Effector memory CD4-positive, alpha-beta T cell (primary cell): Measurements from ENCODE around the gene MCCC1.

ENCODE experiments used
- DNase-seq, 3 donors: peaks; one replicate each; pipeline ENCODE4 v3.0.0-alpha.2; 2020
- H3K27ac ChIP-seq: 2 replicates; pipeline ENCODE4 v1.7.0; 2013; ENCODE audit warnings: mild to moderate bottlenecking, low read length, moderate library complexity; ENCODE audit not compliant: insufficient read depth, poor library complexity, severe bottlenecking
- H3K27me3 ChIP-seq: replicated peaks from 2 replicates; pipeline ENCODE4 v1.7.0; 2013; ENCODE audit warnings: mild to moderate bottlenecking, low read length; ENCODE audit not compliant: insufficient read depth, control insufficient read depth, poor library complexity, severe bottlenecking
- H3K36me3 ChIP-seq: 2 replicates; pipeline ENCODE4 v1.7.0; 2013; ENCODE audit warnings: mild to moderate bottlenecking, low read length, moderate library complexity; ENCODE audit not compliant: control insufficient read depth, insufficient read depth
- H3K4me1 ChIP-seq: 2 replicates; pipeline ENCODE4 v1.7.0; 2013; ENCODE audit warnings: low read length, mild to moderate bottlenecking; ENCODE audit not compliant: control insufficient read depth, insufficient read depth, poor library complexity, severe bottlenecking
- H3K4me3 ChIP-seq: 2 replicates; pipeline ENCODE4 v1.7.0; 2013; ENCODE audit warnings: low read length, low read depth, mild to moderate bottlenecking; ENCODE audit not compliant: insufficient read depth, poor library complexity, severe bottlenecking
- H3K9me3 ChIP-seq: 2 replicates; pipeline ENCODE4 v1.7.0; 2013; ENCODE audit warnings: mild to moderate bottlenecking, low read length, moderate library complexity; ENCODE audit not compliant: control insufficient read depth
- total RNA-seq, 3 donors: gene quantifications; one replicate each; lab custom pipeline; 2026; lab: John Stamatoyannopoulos, UW

Gene MCCC1
- total RNA-seq = 22.0 to 24.6 (median 22.7) reads per million in 3 donors

DNA sequence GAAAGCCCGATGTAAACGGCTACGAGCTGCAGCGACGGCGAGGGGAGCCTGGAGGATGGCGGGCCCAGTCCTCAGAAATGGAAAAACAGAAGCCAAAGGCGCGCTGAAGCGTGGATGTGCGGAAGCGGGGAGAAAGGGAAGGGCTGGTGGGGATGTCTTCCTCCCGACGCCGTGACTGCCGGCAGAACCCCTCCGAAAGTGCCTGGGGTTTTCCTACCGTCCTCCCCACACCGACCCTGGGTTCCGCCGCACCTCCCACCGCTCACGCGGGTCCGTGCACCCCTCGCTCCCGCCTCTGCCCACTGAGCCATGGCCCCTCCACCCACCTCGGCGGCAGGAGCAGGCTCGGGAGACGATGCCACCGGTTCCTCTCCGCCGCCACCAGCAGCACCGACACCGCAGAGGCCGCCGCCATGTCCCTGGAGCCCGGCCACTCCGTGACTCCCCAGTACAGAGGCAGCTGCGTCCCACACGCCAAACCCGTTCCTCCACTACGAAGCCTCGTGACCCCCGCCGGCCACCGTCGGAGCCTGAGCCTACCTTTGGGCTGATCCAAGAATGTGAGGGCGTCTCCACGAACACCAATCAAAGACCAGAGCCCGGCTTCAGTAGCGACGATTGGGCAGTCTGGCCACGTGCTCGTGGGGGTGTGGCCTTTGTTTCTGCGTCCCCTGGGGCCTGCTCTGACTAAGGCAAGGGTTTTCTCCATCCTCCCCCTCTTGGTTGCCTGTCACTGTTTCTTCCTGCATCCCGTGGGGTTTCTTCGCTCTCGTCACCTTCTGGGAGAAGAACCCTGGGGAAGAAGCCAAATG, at the start of gene MCCC1:
TSS of gene MCCC1 (minus strand) at position 471 of the 812 bp plus-strand sequence. CDS start at position 415, 56 bp downstream.
- Histone ChIP-seq H3K27me3 (no peaks in the 10 kb centered on the region), H3K4me3 (peak within 1 kb of the TSS; percentile 79), H3K4me1 (peaks cover 8% of the 10 kb centered on the region), H3K36me3 (no peaks in the 10 kb centered on the region), H3K9me3 (no peaks in the 10 kb centered on the region), H3K27ac (peak within 1 kb of the TSS; percentile 76)
- peak; percentile 91 to 98 (median 96) for DNase-seq

DNA sequence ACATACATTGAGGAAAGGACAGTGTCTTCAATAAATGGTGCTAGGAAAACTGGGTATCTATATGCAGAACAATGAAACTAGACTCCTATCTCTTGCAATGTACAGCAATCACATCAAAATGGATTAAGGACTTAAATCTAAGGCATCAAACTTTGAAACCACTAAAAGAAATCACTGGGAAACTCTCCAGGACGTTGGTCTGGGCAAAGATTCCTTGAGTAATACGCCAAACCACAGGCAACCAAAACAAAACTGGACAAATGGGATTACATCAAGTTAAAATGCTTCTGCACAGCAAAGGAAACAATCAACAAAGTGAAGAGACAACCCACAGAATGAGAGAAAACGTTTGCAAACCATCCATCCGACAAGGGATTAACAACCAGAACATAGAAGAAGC, 48.8 kb upstream of the MCCC1 start:
- Histone ChIP-seq H3K4me3 (no peak overlapping the region), H3K9me3 (no peaks in the 10 kb centered on the region), H3K36me3 (no peaks in the 10 kb centered on the region), H3K4me1 (no peaks in the 10 kb centered on the region), H3K27ac (no peak overlapping the region), H3K27me3 (no peaks in the 10 kb centered on the region)
- no peak for DNase-seq

DNA sequence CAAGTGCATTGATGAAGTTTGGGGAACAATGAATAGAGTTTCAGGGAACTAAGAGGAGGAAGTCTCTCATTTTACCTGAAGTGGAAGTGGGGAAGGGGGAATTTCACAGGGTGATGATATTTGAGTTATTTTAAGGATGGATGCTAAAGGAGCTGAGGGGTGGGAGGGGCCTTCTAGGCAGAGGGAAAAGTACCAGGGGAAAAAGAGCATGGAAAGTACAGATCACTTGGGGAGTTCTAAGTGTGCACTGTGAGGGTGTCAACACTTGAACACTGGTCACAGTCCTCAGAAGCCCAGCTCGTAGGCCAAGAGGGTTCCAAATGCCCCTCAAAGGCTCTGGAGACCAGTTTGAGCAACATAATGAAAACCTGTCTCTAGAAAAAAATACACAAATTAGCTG, 45.1 kb upstream of the MCCC1 start:
- no peak for DNase-seq
- Histone ChIP-seq H3K4me1 (no peaks in the 10 kb centered on the region), H3K4me3 (no peak overlapping the region), H3K9me3 (no peaks in the 10 kb centered on the region), H3K27me3 (no peaks in the 10 kb centered on the region), H3K27ac (no peak overlapping the region), H3K36me3 (no peaks in the 10 kb centered on the region)

DNA sequence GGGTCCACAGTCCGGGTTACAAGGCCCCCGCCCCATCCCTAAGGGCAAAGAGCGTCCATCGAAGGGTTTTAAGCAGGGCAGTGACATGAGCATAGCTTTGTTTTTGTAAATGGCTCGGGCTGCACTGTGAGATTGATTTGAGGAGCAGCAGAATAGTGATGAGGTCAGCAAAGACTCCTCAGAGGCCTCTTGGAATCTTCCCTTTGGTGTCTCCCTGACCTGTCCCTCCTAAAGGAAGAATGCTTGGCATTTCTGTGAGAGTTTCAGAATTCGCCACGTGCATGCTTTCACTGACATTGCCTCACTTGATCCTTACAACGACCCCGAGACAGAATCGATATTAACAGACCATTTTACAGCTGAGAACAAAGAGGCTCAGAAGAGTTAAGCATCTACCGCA, 42.9 kb upstream of the MCCC1 start:
- Histone ChIP-seq H3K4me1 (no peaks in the 10 kb centered on the region), H3K9me3 (no peaks in the 10 kb centered on the region)
- no peak for DNase-seq

DNA sequence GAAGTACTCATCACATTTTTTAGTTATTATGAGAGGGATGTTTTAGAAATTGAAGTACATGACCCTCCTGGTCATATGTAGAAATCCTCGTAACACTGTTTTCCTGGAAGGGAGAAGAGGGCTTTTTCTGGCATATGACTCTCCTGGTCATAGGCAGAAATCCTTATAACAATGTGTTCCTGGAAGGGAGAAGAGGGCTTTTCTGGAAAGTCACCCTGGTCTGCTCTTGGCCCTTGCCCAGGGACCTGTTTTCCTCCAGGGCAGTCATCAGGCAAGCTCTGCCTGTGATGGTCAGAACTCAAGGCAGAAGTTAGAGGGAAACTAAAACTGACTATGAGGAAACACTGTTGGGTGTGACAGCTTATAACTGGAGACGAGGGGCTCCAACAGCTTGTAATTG, 35.5 kb upstream of the MCCC1 start:
- H3K9me3 ChIP-seq = no peaks in the 10 kb centered on the region
- H3K4me1 ChIP-seq = no peaks in the 10 kb centered on the region
- no peaks in the 10 kb centered on the region for H3K27me3 ChIP-seq
- H3K36me3 ChIP-seq = no peaks in the 10 kb centered on the region
- no peak overlapping the region for H3K27ac ChIP-seq
- DNase-seq = no peak
- no peak overlapping the region for H3K4me3 ChIP-seq

More for the DNA sequence above, 42.9 kb upstream of the MCCC1 start:
- H3K27ac ChIP-seq = no peak overlapping the region
- no peaks in the 10 kb centered on the region for H3K27me3 ChIP-seq
- no peaks in the 10 kb centered on the region for H3K36me3 ChIP-seq
- H3K4me3 ChIP-seq = no peak overlapping the region

DNA sequence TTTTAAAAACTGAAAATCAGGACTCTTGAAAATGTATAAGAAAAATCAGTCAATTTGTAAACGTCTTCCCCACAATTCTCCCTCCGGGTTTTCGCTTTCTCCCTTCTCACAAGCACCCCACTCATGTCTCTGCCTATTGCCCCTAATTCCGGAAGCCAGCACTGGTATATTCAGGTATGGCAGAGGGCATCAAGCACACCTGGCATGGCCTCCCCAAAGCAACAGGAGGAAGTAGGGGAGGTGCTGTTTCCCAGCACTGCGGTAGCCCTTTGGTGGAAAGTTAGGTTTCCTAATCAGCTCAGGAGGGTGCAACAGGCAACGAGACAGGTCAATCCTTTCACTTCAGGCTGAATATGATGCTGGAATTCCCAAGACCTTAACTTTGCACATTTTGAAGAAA, 33.1 kb upstream of the MCCC1 start:
- Histone ChIP-seq H3K4me1 (no peaks in the 10 kb centered on the region), H3K27me3 (no peaks in the 10 kb centered on the region), H3K9me3 (no peaks in the 10 kb centered on the region), H3K27ac (no peak overlapping the region), H3K36me3 (no peaks in the 10 kb centered on the region), H3K4me3 (no peak overlapping the region)
- DNase-seq = no peak

DNA sequence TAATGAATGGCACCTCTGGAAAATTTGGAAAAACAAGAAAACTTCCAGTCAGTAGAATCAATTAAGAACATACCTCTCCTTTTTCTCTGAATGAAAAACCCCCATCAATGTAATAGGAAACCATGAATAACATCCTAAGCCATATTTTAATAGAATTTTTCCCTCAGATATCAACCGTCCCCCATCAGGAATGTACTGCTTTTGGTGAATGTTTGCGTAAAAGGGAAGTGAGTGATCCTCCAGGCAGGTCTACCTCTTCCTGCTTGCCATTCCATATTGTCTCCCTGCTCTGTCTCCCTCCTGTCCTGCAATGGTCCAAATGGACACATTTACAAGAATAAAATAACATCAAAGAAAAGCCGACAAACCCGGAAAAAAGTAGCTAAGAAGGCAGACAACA, 32.4 kb upstream of the MCCC1 start:
- H3K27me3 ChIP-seq = no peaks in the 10 kb centered on the region
- no peaks in the 10 kb centered on the region for H3K4me1 ChIP-seq
- no peak overlapping the region for H3K27ac ChIP-seq
- DNase-seq = no peak
- H3K36me3 ChIP-seq = no peaks in the 10 kb centered on the region
- no peaks in the 10 kb centered on the region for H3K9me3 ChIP-seq
- no peak overlapping the region for H3K4me3 ChIP-seq

DNA sequence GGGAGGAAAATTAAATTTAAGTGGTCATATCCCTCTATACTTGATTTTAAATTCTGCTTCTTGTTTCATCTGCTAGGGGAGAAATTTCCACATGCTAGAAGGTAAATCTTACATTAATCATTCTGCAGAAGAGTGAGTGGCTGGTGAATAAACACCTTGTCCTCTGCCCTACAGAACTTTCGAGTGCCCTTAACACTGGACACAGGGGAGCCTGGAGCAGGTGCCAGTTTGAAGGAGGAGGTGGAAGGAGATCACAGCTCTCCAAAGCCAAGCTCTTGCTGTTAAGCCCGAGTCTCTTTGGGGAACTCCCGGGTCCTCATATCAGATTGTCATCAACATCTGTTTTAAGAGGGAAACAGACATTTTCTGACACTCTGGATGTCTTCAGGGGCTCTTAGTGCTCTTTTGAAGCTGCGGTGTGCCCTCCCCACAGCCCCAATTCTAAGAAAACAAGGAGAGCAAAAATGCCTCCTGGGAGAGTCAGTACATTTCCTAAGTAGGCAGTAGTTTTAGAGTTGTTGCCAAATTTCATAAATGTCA, 32.0 kb upstream of the MCCC1 start:
- Histone ChIP-seq H3K4me1 (no peaks in the 10 kb centered on the region), H3K27me3 (no peaks in the 10 kb centered on the region), H3K9me3 (no peaks in the 10 kb centered on the region), H3K36me3 (no peaks in the 10 kb centered on the region), H3K4me3 (no peak overlapping the region), H3K27ac (no peak overlapping the region)
- DNase-seq = no peak

DNA sequence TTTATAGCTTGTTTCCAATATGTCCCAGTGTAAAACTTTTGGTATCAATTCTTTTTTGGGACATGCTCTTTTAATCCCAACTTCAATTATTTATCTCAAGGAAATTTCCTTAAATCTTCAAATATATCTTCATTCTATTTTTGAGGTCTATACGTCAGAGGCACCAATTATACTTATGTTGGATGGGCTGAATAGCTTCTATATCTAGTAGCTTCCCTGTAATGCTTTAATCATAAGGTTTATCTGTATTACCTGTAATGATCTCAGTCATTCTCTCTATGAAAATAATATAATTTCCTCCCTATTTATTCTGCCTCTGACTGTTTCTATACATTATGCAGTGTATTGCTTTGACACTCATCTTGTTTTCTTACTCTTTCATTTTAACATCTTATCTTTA, 29.9 kb upstream of the MCCC1 start:
- H3K4me1 ChIP-seq = no peaks in the 10 kb centered on the region
- H3K4me3 ChIP-seq = no peak overlapping the region
- H3K27ac ChIP-seq = no peak overlapping the region
- no peaks in the 10 kb centered on the region for H3K27me3 ChIP-seq
- no peaks in the 10 kb centered on the region for H3K9me3 ChIP-seq
- no peak for DNase-seq
- H3K36me3 ChIP-seq = no peaks in the 10 kb centered on the region

DNA sequence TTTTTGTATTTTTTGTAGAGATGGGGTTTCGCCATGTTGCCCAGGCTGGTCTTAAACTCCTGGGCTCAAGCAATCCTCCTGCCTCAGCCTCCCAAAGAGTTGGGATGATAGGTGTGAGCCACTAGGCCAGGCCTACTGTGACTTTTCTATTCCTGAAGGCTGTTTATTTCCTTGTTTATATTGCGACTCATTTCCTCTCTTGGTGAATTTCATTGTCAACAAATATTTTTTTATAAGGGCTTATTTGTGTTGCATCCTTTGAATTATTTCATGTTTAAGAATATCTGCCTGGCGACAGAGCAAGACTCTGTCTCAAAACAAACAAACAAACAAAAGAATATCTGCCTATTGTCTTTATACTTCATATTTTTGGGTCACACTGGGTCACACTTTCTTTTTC, 29.4 kb upstream of the MCCC1 start:
- Histone ChIP-seq H3K4me3 (no peak overlapping the region), H3K36me3 (no peaks in the 10 kb centered on the region), H3K4me1 (no peaks in the 10 kb centered on the region), H3K27me3 (no peaks in the 10 kb centered on the region), H3K9me3 (no peaks in the 10 kb centered on the region), H3K27ac (no peak overlapping the region)
- DNase-seq = no peak
